Stimulated activated memory B cell treated with anti-CD40 and anti-IgM and Interleukin-4, amounts not matched to agents 10 μg/mL and 1 μg/mL and 100 μg/mL, for 72 hours (primary cell): ENCODE measurements around the gene RSAD1.
"Not testable (repeated sequence)": the region's sequence is repeated elsewhere in the genome, so short reads cannot be mapped to it uniquely, and the experiment has no call there.

ENCODE experiments used
- ATAC-seq: fragments of 150-1000 bp; cut with Tn5 transposase; 2 replicates; pipeline ENCODE4 v1.10.0; 2021
- H3K27ac Mint-ChIP-seq: one replicate; pipeline ENCODE4 v1.8.0; 2022; ENCODE audit warnings: mild to moderate bottlenecking, mixed read lengths
- H3K27me3 Mint-ChIP-seq: one replicate; pipeline ENCODE4 v1.8.0; 2022; ENCODE audit warnings: mixed read lengths
- H3K36me3 Mint-ChIP-seq: one replicate; pipeline ENCODE4 v1.8.0; 2022; ENCODE audit warnings: mixed read lengths
- H3K4me1 Mint-ChIP-seq: one replicate; pipeline ENCODE4 v1.8.0; 2022; ENCODE audit warnings: mixed read lengths
- H3K4me3 Mint-ChIP-seq: one replicate; pipeline ENCODE4 v1.8.0; 2022; ENCODE audit warnings: mild to moderate bottlenecking, moderate library complexity, mixed read lengths
- H3K9me3 Mint-ChIP-seq: one replicate; pipeline ENCODE4 v1.8.0; 2022; ENCODE audit warnings: mixed read lengths

RSAD1 gene

GRCh38 chr17:50475775-50476544 is 2.7 kb upstream of the RSAD1 start:
- H3K27ac Mint-ChIP-seq, ATAC-seq: not testable (repeated sequence)

GRCh38 chr17:50476545-50477315 is 1.9 kb upstream of the RSAD1 start:
- H3K4me1 Mint-ChIP-seq, result peaks cover 22% of the 10 kb centered on the region
- no peak overlapping the region for H3K27ac Mint-ChIP-seq
- no peaks in the 10 kb centered on the region for H3K9me3 Mint-ChIP-seq
- no peak for ATAC-seq
- H3K27me3 Mint-ChIP-seq, result no peaks in the 10 kb centered on the region
- H3K36me3 Mint-ChIP-seq, result peaks cover 9% of the 10 kb centered on the region
- H3K4me3 Mint-ChIP-seq, result no peak overlapping the region

More at GRCh38 chr17:50475775-50476544, 2.7 kb upstream of the RSAD1 start:
- peaks cover 22% of the 10 kb centered on the region for H3K4me1 Mint-ChIP-seq
- not testable (repeated sequence) for H3K4me3 Mint-ChIP-seq, H3K27me3 Mint-ChIP-seq, H3K9me3 Mint-ChIP-seq
- H3K36me3 Mint-ChIP-seq, result peaks cover 11% of the 10 kb centered on the region

- peak overlapping the region; percentile 91 for H3K27ac Mint-ChIP-seq
- H3K36me3 Mint-ChIP-seq, result peaks cover 5% of the 10 kb centered on the region
- H3K4me3 Mint-ChIP-seq, result peak overlapping the region; percentile 75
- ATAC-seq, result no peak
- peaks cover 33% of the 10 kb centered on the region for H3K4me1 Mint-ChIP-seq
- H3K9me3 Mint-ChIP-seq, result no peaks in the 10 kb centered on the region
- no peaks in the 10 kb centered on the region for H3K27me3 Mint-ChIP-seq
Observed at GRCh38 chr17:50477976-50478375, 684 bp upstream of the RSAD1 start.

- H3K4me1 Mint-ChIP-seq, result peaks cover 33% of the 10 kb centered on the region
- peak overlapping the region; percentile 75 for H3K4me3 Mint-ChIP-seq
- peak overlapping the region; percentile 91 for H3K27ac Mint-ChIP-seq
- ATAC-seq, result peak; percentile 67
- peaks cover 22% of the 10 kb centered on the region for H3K36me3 Mint-ChIP-seq
- H3K27me3 Mint-ChIP-seq, result no peaks in the 10 kb centered on the region
- H3K9me3 Mint-ChIP-seq, result no peaks in the 10 kb centered on the region
Observed at GRCh38 chr17:50479522-50480141, 972 bp downstream of the RSAD1 start.

- H3K9me3 Mint-ChIP-seq, result no peaks in the 10 kb centered on the region
- H3K4me3 Mint-ChIP-seq, result peak overlapping the region; percentile 75
- peaks cover 28% of the 10 kb centered on the region for H3K36me3 Mint-ChIP-seq
- no peaks in the 10 kb centered on the region for H3K27me3 Mint-ChIP-seq
- H3K27ac Mint-ChIP-seq, result peak overlapping the region; percentile 91
- H3K4me1 Mint-ChIP-seq, result peaks cover 33% of the 10 kb centered on the region
- ATAC-seq, result no peak
Observed at GRCh38 chr17:50480142-50480764, 1.6 kb downstream of the RSAD1 start.

GRCh38 chr17:50480854-50481490 is 2.3 kb downstream of the RSAD1 start:
- Mint-ChIP-seq H3K4me3 (no peak overlapping the region), H3K9me3 (no peaks in the 10 kb centered on the region), H3K27me3 (no peaks in the 10 kb centered on the region), H3K36me3 (peaks cover 31% of the 10 kb centered on the region), H3K27ac (no peak overlapping the region), H3K4me1 (peaks cover 33% of the 10 kb centered on the region)
- ATAC-seq, result no peak

GRCh38 chr17:50481648-50482047 is 3.0 kb downstream of the RSAD1 start:
- Mint-ChIP-seq H3K4me1 (peaks cover 33% of the 10 kb centered on the region), H3K4me3 (no peak overlapping the region), H3K27ac (no peak overlapping the region), H3K27me3 (no peaks in the 10 kb centered on the region), H3K36me3 (peaks cover 31% of the 10 kb centered on the region), H3K9me3 (no peaks in the 10 kb centered on the region)
- no peak for ATAC-seq

GRCh38 chr17:50482110-50482509 is 3.5 kb downstream of the RSAD1 start:
- H3K36me3 Mint-ChIP-seq, result peaks cover 35% of the 10 kb centered on the region
- ATAC-seq, result no peak
- no peaks in the 10 kb centered on the region for H3K9me3 Mint-ChIP-seq
- H3K27ac Mint-ChIP-seq, result no peak overlapping the region
- peaks cover 33% of the 10 kb centered on the region for H3K4me1 Mint-ChIP-seq
- no peaks in the 10 kb centered on the region for H3K27me3 Mint-ChIP-seq
- H3K4me3 Mint-ChIP-seq, result no peak overlapping the region

GRCh38 chr17:50482516-50482915 is 3.9 kb downstream of the RSAD1 start:
- H3K4me1 Mint-ChIP-seq, result peaks cover 33% of the 10 kb centered on the region
- no peaks in the 10 kb centered on the region for H3K9me3 Mint-ChIP-seq
- peaks cover 39% of the 10 kb centered on the region for H3K36me3 Mint-ChIP-seq
- peak; percentile 22 for ATAC-seq
- H3K4me3 Mint-ChIP-seq, result no peak overlapping the region
- H3K27me3 Mint-ChIP-seq, result no peaks in the 10 kb centered on the region
- peak overlapping the region; percentile 42 for H3K27ac Mint-ChIP-seq

- peaks cover 29% of the 10 kb centered on the region for H3K4me1 Mint-ChIP-seq
- H3K9me3 Mint-ChIP-seq, result no peaks in the 10 kb centered on the region
- H3K27me3 Mint-ChIP-seq, result no peaks in the 10 kb centered on the region
- no peak overlapping the region for H3K27ac Mint-ChIP-seq
- peaks cover 40% of the 10 kb centered on the region for H3K36me3 Mint-ChIP-seq
- no peak for ATAC-seq
- no peak overlapping the region for H3K4me3 Mint-ChIP-seq
Observed at GRCh38 chr17:50483266-50483665, 4.6 kb downstream of the RSAD1 start.

GRCh38 chr17:50484386-50485155 is 5.9 kb downstream of the RSAD1 start:
- no peak for ATAC-seq
- Mint-ChIP-seq H3K27ac (no peak overlapping the region), H3K27me3 (no peaks in the 10 kb centered on the region), H3K4me3 (no peak overlapping the region), H3K9me3 (no peaks in the 10 kb centered on the region), H3K36me3 (peaks cover 42% of the 10 kb centered on the region), H3K4me1 (peaks cover 22% of the 10 kb centered on the region)

- no peak for ATAC-seq
Observed at GRCh38 chr17:50487213-50488096, 8.8 kb downstream of the RSAD1 start.

GRCh38 chr17:50488880-50489279 is 10.2 kb downstream of the RSAD1 start:
- Mint-ChIP-seq H3K4me1 (no peaks in the 10 kb centered on the region), H3K4me3 (no peak overlapping the region), H3K27me3 (no peaks in the 10 kb centered on the region), H3K36me3 (peaks cover 29% of the 10 kb centered on the region), H3K9me3 (no peaks in the 10 kb centered on the region), H3K27ac (no peak overlapping the region)
- no peak for ATAC-seq

More at GRCh38 chr17:50487213-50488096, 8.8 kb downstream of the RSAD1 start:
- Mint-ChIP-seq H3K27me3 (no peaks in the 10 kb centered on the region), H3K36me3 (peaks cover 43% of the 10 kb centered on the region), H3K4me3 (no peak overlapping the region), H3K4me1 (peaks cover 6% of the 10 kb centered on the region), H3K27ac (no peak overlapping the region), H3K9me3 (no peaks in the 10 kb centered on the region)
